ENCODE results near the gene TYW1.

GRCh38 chr7:66958538-66959350 is 37.9 kb upstream of the TYW1 start:
- no peak for TF ChIP-seq CTCF (conservative IDR thresholded peaks at IDR 0.05; ENCODE audit: low read depth, low read length)
- no peak for TF ChIP-seq EZH2 (IDR thresholded peaks at IDR 0.05; ENCODE audit: borderline replicate concordance, low read depth, low read length, poor library complexity, severe bottlenecking)
